Measurements from ENCODE around the gene ETV7.

ETV7 gene

GRCh38 chr6:36357872-36358225, 29.6 kb downstream of the ETV7 start:
- no peak overlapping the region for H3K4me3 ChIP-seq (ENCODE audit: low read depth, low read length)
- DNase-seq (ENCODE audit: low read depth) = no peak
- no peak for TF ChIP-seq CTCF (conservative IDR thresholded peaks at IDR 0.05; ENCODE audit: low read depth, low read length)

GRCh38 chr6:36355819-36356218, 31.6 kb downstream of the ETV7 start:
- no peak for TF ChIP-seq CTCF (conservative IDR thresholded peaks at IDR 0.05; ENCODE audit: low read depth, low read length)
- H3K4me3 ChIP-seq (ENCODE audit: low read depth, low read length) = no peak overlapping the region
- peak; percentile 30 for DNase-seq (ENCODE audit: low read depth)

- TF ChIP-seq CTCF (conservative IDR thresholded peaks at IDR 0.05; ENCODE audit: low read depth, low read length) = no peak
- DNase-seq (ENCODE audit: low read depth) = no peak
- H3K4me3 ChIP-seq (ENCODE audit: low read depth, low read length) = no peak overlapping the region
Observed at GRCh38 chr6:36353411-36353915, 34.0 kb downstream of the ETV7 start.

GRCh38 chr6:36352477-36353157, 34.9 kb downstream of the ETV7 start:
- H3K4me3 ChIP-seq (ENCODE audit: low read depth, low read length) = no peak overlapping the region
- no peak for DNase-seq (ENCODE audit: low read depth)
- no peak for TF ChIP-seq CTCF (conservative IDR thresholded peaks at IDR 0.05; ENCODE audit: low read depth, low read length)

- DNase-seq (ENCODE audit: low read depth) = peak; percentile 94
- H3K4me3 ChIP-seq (ENCODE audit: low read depth, low read length) = no peak overlapping the region
- TF ChIP-seq CTCF (conservative IDR thresholded peaks at IDR 0.05; ENCODE audit: low read depth, low read length) = no peak
Observed at GRCh38 chr6:36350681-36351571, 36.5 kb downstream of the ETV7 start.

- no peak overlapping the region for H3K4me3 ChIP-seq (ENCODE audit: low read depth, low read length)
- no peak for TF ChIP-seq CTCF (conservative IDR thresholded peaks at IDR 0.05; ENCODE audit: low read depth, low read length)
- no peak for DNase-seq (ENCODE audit: low read depth)
Observed at GRCh38 chr6:36350082-36350481, 37.4 kb downstream of the ETV7 start.
